Esophagus muscularis mucosa (tissue), 4 donors: Measurements from ENCODE around the gene TOR4A.

Experiments
- EP300 ChIP-seq: sonication (generic); formaldehyde crosslinking; IDR thresholded peaks from one replicate; pipeline ENCODE4 v1.6.1; 2017; ENCODE audit warnings: antibody characterized with exemption
- POLR2AphosphoS5 ChIP-seq, 2 donors: sonication (generic); formaldehyde crosslinking; IDR thresholded peaks; one replicate each; pipeline ENCODE4 v1.6.1; 2017; ENCODE audit warnings: antibody characterized with exemption in 2 of 2
- TF ChIP-seq, protein P1 (sequence below), 3 experiments: fragments of 200-600 bp in 2 of 3; fragments of 450-650 bp in 1 of 3; sonication (generic) in 2 of 3; IDR thresholded peaks; one replicate each; pipeline ENCODE4 v1.5.1; 2017 to 2019; ENCODE audit warnings: antibody characterized with exemption in 3 of 3, mild to moderate bottlenecking in 2 of 3, moderate library complexity in 1 of 3

DNA sequence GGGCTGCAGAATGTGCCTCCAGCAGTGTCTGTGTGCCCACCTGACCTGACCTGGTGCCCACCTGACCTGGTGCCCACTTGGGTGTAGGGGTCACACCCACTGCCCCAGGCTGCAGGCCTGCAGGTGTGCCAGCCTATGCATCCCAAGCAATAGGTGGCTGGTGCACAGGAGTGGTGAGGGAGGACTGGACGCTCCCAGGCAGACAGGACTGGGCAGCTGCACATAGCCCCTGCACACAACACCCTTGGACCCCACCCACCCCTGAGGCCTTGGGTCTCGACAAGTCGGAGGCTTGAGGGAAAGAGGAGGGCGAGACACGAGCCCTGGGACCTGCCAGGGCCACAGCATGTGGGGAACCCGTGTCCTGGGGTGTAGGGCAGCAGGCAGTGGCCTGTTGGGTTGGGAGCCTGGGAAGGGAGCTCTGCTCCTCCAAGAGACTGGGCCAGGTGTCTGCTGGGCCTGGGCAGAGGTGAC is 35.4 kb downstream of the TOR4A start:
- TF ChIP-seq, protein P1, sequence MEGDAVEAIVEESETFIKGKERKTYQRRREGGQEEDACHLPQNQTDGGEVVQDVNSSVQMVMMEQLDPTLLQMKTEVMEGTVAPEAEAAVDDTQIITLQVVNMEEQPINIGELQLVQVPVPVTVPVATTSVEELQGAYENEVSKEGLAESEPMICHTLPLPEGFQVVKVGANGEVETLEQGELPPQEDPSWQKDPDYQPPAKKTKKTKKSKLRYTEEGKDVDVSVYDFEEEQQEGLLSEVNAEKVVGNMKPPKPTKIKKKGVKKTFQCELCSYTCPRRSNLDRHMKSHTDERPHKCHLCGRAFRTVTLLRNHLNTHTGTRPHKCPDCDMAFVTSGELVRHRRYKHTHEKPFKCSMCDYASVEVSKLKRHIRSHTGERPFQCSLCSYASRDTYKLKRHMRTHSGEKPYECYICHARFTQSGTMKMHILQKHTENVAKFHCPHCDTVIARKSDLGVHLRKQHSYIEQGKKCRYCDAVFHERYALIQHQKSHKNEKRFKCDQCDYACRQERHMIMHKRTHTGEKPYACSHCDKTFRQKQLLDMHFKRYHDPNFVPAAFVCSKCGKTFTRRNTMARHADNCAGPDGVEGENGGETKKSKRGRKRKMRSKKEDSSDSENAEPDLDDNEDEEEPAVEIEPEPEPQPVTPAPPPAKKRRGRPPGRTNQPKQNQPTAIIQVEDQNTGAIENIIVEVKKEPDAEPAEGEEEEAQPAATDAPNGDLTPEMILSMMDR (IDR thresholded peaks at IDR 0.05), result no peak
- no peak for TF ChIP-seq POLR2AphosphoS5 (IDR thresholded peaks at IDR 0.05)
- no peak for TF ChIP-seq EP300
